ENCODE results near the gene SLC39A2. TPM values are rescaled to one million over a fixed set of nuclear protein-coding genes. Genes with fewer than 3 reads are reported as not detected.
A peak's percentile ranks its signal among the peaks of the same experiment; 100 is the strongest.
"Not testable (repeated sequence)": the region's sequence is repeated elsewhere in the genome, so short reads cannot be mapped to it uniquely, and the experiment has no call there.

The SLC39A2 gene
- total RNA-seq, 4 donors from 2014 or later, result not detected

DNA sequence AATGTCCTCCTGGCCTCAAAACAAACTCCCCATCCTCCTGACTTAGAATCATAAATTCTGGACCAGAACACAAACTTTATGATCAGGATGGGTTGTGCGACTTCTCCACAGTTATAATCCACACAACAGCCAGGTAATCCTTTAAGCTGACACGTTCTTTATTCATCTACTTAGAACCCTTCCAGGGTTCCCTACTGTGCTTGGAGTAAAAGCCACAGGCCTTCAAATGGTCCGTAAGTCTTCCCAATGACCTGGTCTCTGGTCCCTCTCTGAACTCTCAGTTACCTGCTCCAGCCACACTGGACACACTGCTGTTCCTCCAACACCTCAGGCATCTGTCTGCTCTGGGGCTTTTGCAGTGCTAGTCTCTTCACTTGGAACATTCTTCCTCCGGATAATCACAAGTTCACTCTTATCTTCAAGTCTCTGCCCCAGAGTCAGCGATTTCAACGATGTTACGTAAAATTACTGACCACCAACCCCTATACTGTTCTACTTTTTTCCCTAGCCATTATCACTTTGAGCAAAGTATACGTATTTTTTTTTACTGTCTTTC is 41.4 kb downstream of the SLC39A2 start:
- in situ Hi-C loops (cut with MboI; ENCODE audit: low sequenced_read_pairs in 4 of 4), result loop anchor here in 1 of 4 donors (25.0 kb wide), 1 partner anchor 578 kb away; the partner anchor contains the start of genes APEX1, OSGEP, PIP4P1 and PNP
- Histone ChIP-seq H3K36me3 (no peaks in the 10 kb centered on the region), H3K9me3 (no peaks in the 10 kb centered on the region), H3K4me1 (peaks cover 62 to 75% of the 10 kb centered on the region in 2 donors), H3K4me3 (no peak overlapping the region), H3K27ac (peak overlapping the region; percentile 83 to 91 (median 86)), H3K27me3 (no peaks in the 10 kb centered on the region)
- ATAC-seq (no peak), DNase-seq (no peak)
- intact Hi-C loops (cut with DNase I; ENCODE audit: low total_unique reads), result loop anchor here (1.0 to 10.0 kb wide), 3 partner anchors 26 to 426 kb away; partner anchors contain the start of gene RNASE4
- TF ChIP-seq POLR2A (IDR thresholded peaks at IDR 0.05), result no peak
- TF ChIP-seq, protein P1, sequence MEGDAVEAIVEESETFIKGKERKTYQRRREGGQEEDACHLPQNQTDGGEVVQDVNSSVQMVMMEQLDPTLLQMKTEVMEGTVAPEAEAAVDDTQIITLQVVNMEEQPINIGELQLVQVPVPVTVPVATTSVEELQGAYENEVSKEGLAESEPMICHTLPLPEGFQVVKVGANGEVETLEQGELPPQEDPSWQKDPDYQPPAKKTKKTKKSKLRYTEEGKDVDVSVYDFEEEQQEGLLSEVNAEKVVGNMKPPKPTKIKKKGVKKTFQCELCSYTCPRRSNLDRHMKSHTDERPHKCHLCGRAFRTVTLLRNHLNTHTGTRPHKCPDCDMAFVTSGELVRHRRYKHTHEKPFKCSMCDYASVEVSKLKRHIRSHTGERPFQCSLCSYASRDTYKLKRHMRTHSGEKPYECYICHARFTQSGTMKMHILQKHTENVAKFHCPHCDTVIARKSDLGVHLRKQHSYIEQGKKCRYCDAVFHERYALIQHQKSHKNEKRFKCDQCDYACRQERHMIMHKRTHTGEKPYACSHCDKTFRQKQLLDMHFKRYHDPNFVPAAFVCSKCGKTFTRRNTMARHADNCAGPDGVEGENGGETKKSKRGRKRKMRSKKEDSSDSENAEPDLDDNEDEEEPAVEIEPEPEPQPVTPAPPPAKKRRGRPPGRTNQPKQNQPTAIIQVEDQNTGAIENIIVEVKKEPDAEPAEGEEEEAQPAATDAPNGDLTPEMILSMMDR (IDR thresholded peaks at IDR 0.05 in 4 of 5, conservative IDR thresholded peaks at IDR 0.05 in 1 of 5), result peak in 2 of 5 experiments; percentile 8 to 12

DNA sequence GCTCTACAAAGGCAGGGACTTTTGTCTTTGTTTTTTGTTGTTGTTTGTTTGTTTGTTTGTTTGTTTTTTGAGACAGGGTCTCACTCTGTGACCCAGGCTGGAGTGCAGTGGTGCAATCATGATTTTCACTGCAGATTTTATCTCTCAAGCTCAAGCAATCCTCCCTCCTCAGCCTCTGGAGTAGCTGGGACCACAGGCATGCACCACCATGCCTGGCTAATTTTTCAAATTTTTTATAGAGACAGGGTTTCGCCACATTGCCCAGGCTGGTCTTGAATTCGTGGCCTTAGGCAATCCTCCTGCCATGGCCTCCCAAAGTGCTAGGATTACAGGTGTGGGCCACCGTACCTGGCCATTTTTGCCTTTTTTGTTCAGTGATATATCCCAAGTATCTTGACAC is 41.8 kb downstream of the SLC39A2 start:
- peaks cover 62 to 75% of the 10 kb centered on the region in 2 donors for H3K4me1 ChIP-seq
- peak overlapping the region; percentile 78 to 85 (median 83) for H3K27ac ChIP-seq

DNA sequence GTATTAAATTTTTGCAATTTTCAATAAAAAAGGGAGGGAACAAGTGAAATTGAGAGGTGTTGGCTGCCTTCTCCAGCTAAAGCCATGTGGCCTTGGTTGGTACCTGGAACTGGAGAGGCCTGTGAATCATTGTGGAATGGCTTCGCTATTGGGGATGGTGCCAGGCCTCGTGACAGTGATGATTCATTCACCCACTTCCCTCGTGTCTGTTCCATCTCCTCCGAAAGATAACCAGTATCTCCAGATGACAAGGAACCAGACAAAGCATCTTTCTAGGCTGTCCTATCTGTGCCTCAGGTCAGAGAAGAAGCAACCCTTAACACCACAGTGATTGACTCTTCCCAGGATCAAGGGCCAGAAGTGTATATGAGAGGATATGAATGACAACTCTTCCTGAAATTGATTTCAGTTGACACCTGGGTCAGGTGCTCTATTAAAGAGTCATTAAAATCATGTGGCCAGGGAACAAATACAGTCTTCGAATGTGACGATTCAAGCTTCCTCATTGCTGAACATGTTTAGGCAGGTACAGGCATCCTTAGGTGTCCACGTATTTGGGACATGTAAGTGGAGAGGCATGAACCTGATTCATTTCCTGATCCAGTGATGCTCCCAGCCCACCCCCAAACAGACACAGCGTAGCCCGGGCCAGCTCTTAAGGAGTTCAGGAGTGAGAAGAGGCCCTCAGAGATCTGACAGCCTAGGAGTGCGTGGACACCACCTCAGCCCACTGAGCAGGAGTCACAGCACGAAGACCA is 42.8 kb downstream of the SLC39A2 start, which contains the start of gene RNASE7:
Gene RNASE7, plus strand, starts transcription at position 687 of the 758 bp plus-strand sequence. CDS start 631 bp downstream, outside the sequence.
- peak in 1 of 2 donors; percentile 28 for TF ChIP-seq POLR2A (IDR thresholded peaks at IDR 0.05)
- TF ChIP-seq, protein P1 (IDR thresholded peaks at IDR 0.05 in 4 of 5, conservative IDR thresholded peaks at IDR 0.05 in 1 of 5), result no peak
- H3K4me1 ChIP-seq, result peaks cover 66 to 74% of the 10 kb centered on the region in 2 donors
- peak within 1 kb of the TSS; percentile 78 to 85 (median 83) for H3K27ac ChIP-seq
- in situ Hi-C loops (cut with MboI; ENCODE audit: low sequenced_read_pairs in 4 of 4) (loop anchor here in 1 of 4 donors (25.0 kb wide), 1 partner anchor 580 kb away; the partner anchor contains the start of genes APEX1, OSGEP, PIP4P1 and PNP), intact Hi-C loops (cut with DNase I; ENCODE audit: low total_unique reads) (loop anchor here (5.0 to 10.0 kb wide), 2 partner anchors 360 to 427 kb away; partner anchors contain the start of gene RNASE4)
- H3K27me3 ChIP-seq, result no peaks in the 10 kb centered on the region
- no peaks in the 10 kb centered on the region for H3K9me3 ChIP-seq
- DNase-seq (peak; percentile 72 to 85), ATAC-seq (peak; percentile 35 to 61)
- H3K36me3 ChIP-seq, result no peaks in the 10 kb centered on the region
- H3K4me3 ChIP-seq, result no peak within 1 kb of the TSS

More for the DNA sequence above, 41.8 kb downstream of the SLC39A2 start:
- H3K27me3 ChIP-seq, H3K4me3 ChIP-seq, DNase-seq, H3K36me3 ChIP-seq, ATAC-seq, H3K9me3 ChIP-seq: not testable (repeated sequence)
- intact Hi-C loops (cut with DNase I; ENCODE audit: low total_unique reads) (loop anchor here (1.0 to 10.0 kb wide), 3 partner anchors 27 to 426 kb away; partner anchors contain the start of gene RNASE4), in situ Hi-C loops (cut with MboI; ENCODE audit: low sequenced_read_pairs in 4 of 4) (loop anchor here in 1 of 4 donors (25.0 kb wide), 1 partner anchor 579 kb away; the partner anchor contains the start of genes APEX1, OSGEP, PIP4P1 and PNP)

DNA sequence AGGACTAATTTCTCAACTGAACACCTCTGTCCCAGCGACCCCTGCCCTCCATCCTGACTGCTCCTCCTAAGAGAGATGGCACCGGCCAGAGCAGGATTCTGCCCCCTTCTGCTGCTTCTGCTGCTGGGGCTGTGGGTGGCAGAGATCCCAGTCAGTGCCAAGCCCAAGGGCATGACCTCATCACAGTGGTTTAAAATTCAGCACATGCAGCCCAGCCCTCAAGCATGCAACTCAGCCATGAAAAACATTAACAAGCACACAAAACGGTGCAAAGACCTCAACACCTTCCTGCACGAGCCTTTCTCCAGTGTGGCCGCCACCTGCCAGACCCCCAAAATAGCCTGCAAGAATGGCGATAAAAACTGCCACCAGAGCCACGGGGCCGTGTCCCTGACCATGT is 43.8 kb downstream of the SLC39A2 start:
- DNase-seq (no peak), ATAC-seq (no peak)
- in situ Hi-C loops (cut with MboI; ENCODE audit: low sequenced_read_pairs in 4 of 4) (loop anchor here in 1 of 4 donors (25.0 kb wide), 1 partner anchor 581 kb away; the partner anchor contains the start of genes APEX1, OSGEP, PIP4P1 and PNP), intact Hi-C loops (cut with DNase I; ENCODE audit: low total_unique reads) (loop anchor here (5.0 to 10.0 kb wide), 2 partner anchors 361 to 428 kb away; partner anchors contain the start of gene RNASE4)
- Histone ChIP-seq H3K4me3 (no peak overlapping the region), H3K4me1 (peaks cover 65 to 74% of the 10 kb centered on the region in 2 donors), H3K9me3 (no peaks in the 10 kb centered on the region), H3K27me3 (no peaks in the 10 kb centered on the region), H3K36me3 (no peaks in the 10 kb centered on the region), H3K27ac (peak overlapping the region; percentile 70 to 85 (median 80))
- TF ChIP-seq POLR2A (IDR thresholded peaks at IDR 0.05), result no peak
- TF ChIP-seq, protein P1 (IDR thresholded peaks at IDR 0.05 in 4 of 5, conservative IDR thresholded peaks at IDR 0.05 in 1 of 5), result no peak
